ENCODE measurements around the gene PA2G4.
"Not testable (repeated sequence)": the region's sequence is repeated elsewhere in the genome, so short reads cannot be mapped to it uniquely, and the experiment has no call there.

- not testable (repeated sequence) for TF ChIP-seq CTCF (IDR thresholded peaks at IDR 0.05); REST (IDR thresholded peaks at IDR 0.05; ENCODE audit: insufficient read depth in 1 of 2, low read depth in 2 of 2, low read length in 1 of 2)
Observed at GRCh38 chr12:56117082-56117706, 12.8 kb downstream of the PA2G4 start.
